Activated naive CD8-positive, alpha-beta T cell (primary cell): ENCODE data around the gene MATK.

ENCODE experiments used
- H3K27ac Mint-ChIP-seq: one replicate; pipeline ENCODE4 v1.8.0; 2021; ENCODE audit warnings: mixed read lengths
- H3K27me3 Mint-ChIP-seq: one replicate; pipeline ENCODE4 v1.8.0; 2021; ENCODE audit warnings: mixed read lengths
- H3K36me3 Mint-ChIP-seq: one replicate; pipeline ENCODE4 v1.8.0; 2021; ENCODE audit warnings: mixed read lengths
- H3K4me1 Mint-ChIP-seq: one replicate; pipeline ENCODE4 v1.8.0; 2021; ENCODE audit warnings: low read depth, mixed read lengths
- H3K4me3 Mint-ChIP-seq: one replicate; pipeline ENCODE4 v1.8.0; 2021; ENCODE audit warnings: mild to moderate bottlenecking, mixed read lengths
- H3K9me3 Mint-ChIP-seq: one replicate; pipeline ENCODE4 v1.8.0; 2021; ENCODE audit warnings: low read depth, mixed read lengths

The MATK gene

DNA sequence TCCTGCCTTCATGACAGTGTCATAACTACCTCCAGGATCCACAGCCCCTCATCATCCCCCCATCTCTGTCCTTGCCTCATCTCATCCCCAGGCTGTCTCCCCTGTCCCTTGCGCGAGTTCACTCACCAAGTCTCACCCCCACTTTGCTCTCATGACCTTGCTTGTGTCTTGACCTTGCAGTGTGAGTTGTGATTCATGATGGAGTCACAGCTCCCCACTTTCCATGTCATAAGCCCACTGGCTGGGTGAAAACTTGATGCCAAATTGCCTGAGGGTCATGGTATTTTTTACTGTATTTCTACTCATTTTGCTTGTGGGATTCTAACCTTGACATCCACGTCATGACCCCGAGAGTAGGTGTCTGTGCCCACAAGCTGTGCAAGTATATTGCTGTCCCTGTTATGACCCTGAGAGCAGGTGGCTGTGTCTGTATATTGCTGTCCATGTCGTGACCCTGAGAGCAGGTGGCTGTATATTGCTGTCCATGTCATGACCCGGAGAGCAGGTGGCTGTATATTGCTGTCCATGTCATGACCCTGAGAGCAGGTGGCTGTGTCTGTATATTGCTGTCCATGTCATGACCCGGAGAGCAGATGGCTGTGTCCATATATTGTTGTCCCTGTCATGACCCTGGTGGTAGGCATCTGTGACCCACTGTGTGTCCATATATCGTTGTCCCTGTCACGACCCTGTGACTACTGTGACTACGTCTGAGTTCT, 48.5 kb downstream of the MATK start:
- peak overlapping the region; percentile 16 for H3K27ac Mint-ChIP-seq
- peaks cover 7% of the 10 kb centered on the region for H3K36me3 Mint-ChIP-seq
- peaks cover 11% of the 10 kb centered on the region for H3K4me1 Mint-ChIP-seq
- no peaks in the 10 kb centered on the region for H3K9me3 Mint-ChIP-seq
- no peak overlapping the region for H3K4me3 Mint-ChIP-seq
- H3K27me3 Mint-ChIP-seq = no peaks in the 10 kb centered on the region

DNA sequence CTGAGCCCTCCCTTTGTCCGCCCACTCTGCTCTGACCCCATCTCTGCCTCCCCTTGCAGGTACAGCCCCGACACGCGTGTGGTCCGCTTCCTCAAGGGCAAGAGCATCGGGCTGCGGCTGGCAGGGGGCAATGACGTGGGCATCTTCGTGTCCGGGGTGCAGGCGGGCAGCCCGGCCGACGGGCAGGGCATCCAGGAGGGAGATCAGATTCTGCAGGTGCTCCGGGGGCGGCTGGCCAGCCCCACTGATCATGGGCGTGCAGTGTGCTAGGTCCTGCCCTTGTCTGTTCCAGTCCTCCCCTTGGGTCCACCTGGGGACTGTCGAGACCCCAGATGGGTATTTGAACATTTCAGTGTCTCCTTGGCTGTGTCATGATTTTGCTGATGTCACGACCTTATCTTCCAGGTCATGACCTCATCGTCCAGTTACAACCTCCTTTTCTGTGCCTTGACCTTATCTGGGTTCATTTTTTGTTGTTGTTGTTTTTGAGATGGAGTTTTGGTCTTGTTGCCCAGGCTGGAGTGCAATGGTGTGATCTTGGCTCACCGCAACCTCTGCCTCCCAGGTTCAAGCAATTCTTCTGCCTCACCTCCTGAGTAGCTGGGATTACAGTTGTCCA, 50.0 kb downstream of the MATK start:
- Mint-ChIP-seq H3K9me3 (no peaks in the 10 kb centered on the region), H3K4me3 (no peak overlapping the region), H3K36me3 (peaks cover 7% of the 10 kb centered on the region), H3K27ac (no peak overlapping the region), H3K27me3 (no peaks in the 10 kb centered on the region), H3K4me1 (peaks cover 11% of the 10 kb centered on the region)

DNA sequence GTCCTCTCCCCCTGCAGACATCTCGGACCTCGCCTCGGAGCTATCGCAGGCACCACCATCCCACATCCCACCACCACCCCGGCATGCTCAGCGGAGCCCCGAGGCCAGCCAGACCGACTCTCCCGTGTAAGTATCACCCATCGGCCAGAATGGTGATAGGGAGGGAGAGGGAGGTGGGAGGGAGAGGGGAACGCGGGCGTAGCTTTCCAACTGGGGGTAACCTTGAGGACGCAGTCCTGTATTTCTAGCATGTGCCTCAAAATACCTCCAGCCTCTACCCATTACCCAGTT, 51.9 kb downstream of the MATK start:
- no peaks in the 10 kb centered on the region for H3K27me3 Mint-ChIP-seq
- no peaks in the 10 kb centered on the region for H3K9me3 Mint-ChIP-seq
- peaks cover 5% of the 10 kb centered on the region for H3K4me1 Mint-ChIP-seq
- no peak overlapping the region for H3K4me3 Mint-ChIP-seq
- H3K36me3 Mint-ChIP-seq = peaks cover 7% of the 10 kb centered on the region
- H3K27ac Mint-ChIP-seq = no peak overlapping the region

DNA sequence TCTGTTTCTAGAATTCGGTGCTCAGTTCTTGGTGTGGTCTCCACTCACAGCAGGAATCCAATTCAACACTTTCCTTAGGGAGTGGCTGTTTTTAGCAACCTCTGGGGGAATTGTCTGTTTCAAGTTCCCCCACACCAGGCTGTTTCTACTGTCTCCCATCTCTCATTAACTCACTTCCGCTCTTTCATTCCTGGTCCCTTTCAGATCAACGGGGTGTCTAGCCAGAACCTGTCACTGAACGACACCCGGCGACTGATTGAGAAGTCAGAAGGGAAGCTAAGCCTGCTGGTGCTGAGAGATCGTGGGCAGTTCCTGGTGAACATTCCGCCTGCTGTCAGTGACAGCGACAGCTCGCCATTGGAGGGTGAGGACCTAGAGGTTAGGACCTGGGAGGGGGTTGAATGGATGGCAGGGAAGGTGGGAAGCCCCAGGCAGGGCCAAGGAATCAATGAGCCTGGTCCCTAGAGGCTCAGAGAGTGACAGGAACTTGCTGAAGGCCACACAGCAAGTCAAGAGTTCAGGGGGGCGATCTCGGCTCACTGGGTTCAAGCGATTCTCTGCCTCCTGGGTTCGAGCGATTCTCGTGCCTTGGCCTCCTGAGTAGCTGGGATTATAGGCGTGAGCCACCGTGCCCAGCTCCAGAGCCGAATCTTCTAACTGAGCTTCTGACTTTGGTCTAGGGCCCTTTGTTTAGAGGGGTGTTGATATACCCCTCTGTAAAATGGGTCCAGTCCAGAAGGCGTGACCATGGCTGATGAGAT, 52.5 kb downstream of the MATK start:
- no peaks in the 10 kb centered on the region for H3K9me3 Mint-ChIP-seq
- peaks cover 3% of the 10 kb centered on the region for H3K4me1 Mint-ChIP-seq

DNA sequence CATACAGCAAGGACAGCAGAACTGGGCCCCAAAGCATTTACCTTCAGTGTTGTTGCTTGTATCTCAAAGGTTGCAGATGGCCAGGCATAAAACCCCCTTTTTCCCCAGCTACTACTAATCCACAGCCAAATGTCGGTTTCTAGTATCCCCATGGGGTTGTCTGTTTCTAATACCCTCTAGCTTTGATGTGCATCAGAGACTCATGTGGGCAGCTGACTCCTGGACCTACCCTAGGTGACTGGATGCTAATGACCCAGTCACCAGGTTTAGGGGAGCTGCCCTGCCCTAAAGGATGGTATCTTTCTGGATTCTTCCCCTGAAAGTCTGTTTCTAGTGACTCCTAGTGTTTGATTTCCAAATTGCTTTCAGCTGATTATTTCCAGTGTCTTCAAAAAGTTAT, 54.1 kb downstream of the MATK start:
- no peaks in the 10 kb centered on the region for H3K27me3 Mint-ChIP-seq

More for the DNA sequence above, 52.5 kb downstream of the MATK start:
- H3K27me3 Mint-ChIP-seq = no peaks in the 10 kb centered on the region
- no peak overlapping the region for H3K27ac Mint-ChIP-seq
- H3K4me3 Mint-ChIP-seq = no peak overlapping the region
- peaks cover 7% of the 10 kb centered on the region for H3K36me3 Mint-ChIP-seq

DNA sequence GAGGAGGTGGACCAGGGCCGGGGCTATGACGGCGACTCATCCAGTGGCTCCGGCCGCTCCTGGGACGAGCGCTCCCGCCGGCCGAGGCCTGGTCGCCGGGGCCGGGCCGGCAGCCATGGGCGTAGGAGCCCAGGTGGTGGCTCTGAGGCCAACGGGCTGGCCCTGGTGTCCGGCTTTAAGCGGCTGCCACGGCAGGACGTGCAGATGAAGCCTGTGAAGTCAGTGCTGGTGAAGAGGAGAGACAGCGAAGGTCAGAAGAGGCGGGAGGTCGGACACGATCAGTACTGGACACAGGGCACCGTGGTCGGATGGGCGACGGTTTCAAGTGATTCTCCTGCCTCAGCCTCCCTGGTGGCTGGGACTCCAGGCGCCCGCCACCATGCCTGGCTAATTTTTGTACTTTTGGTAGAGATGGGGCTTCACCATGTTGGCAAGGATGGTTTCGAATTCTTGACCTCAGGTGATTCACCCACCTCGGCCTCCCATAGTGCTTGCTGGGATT, 55.7 kb downstream of the MATK start:
- Mint-ChIP-seq H3K27me3 (no peaks in the 10 kb centered on the region), H3K9me3 (no peaks in the 10 kb centered on the region), H3K4me3 (no peak overlapping the region), H3K36me3 (no peaks in the 10 kb centered on the region), H3K27ac (no peak overlapping the region), H3K4me1 (no peaks in the 10 kb centered on the region)

More for the DNA sequence above, 54.1 kb downstream of the MATK start:
- no peaks in the 10 kb centered on the region for H3K9me3 Mint-ChIP-seq
- H3K36me3 Mint-ChIP-seq = peaks cover 3% of the 10 kb centered on the region
- no peak overlapping the region for H3K27ac Mint-ChIP-seq
- no peaks in the 10 kb centered on the region for H3K4me1 Mint-ChIP-seq
- H3K4me3 Mint-ChIP-seq = no peak overlapping the region
